ENCODE measurements around the gene GRK5. TPM values are rescaled to one million over a fixed set of nuclear protein-coding genes. Genes with fewer than 3 reads are reported as not detected.

Gene GRK5
- total RNA-seq, 1 experiment from 2014 or later: 1.2 TPM

GRCh38 chr10:119470920-119471702 is 263.7 kb downstream of the GRK5 start:
- Histone ChIP-seq H3K14ac (ENCODE audit: insufficient read depth, low read length) (no peak overlapping the region), H3T11ph (ENCODE audit: low read length) (no peak overlapping the region), H3K9me3 (ENCODE audit: control insufficient read depth, low read depth, low read length) (no peaks in the 10 kb centered on the region), H2BK5ac (ENCODE audit: insufficient read length, low read length) (no peak overlapping the region), H3K18ac (ENCODE audit: insufficient read length, low read depth, low read length) (no peak overlapping the region), H3K27me3 (ENCODE audit: insufficient read depth, low read length) (peaks cover 4% of the 10 kb centered on the region; the same call in 1 of the 2 replicates), H3K23ac (ENCODE audit: insufficient read length, low read depth, low read length) (no peak overlapping the region), H4K91ac (ENCODE audit: insufficient read length, low read depth, low read length) (no peak overlapping the region), H3K27ac (ENCODE audit: insufficient read length, low read depth, low read length) (no peak overlapping the region), H2BK120ac (ENCODE audit: low read depth, low read length, poor library complexity, severe bottlenecking) (no peak overlapping the region), H2AK5ac (ENCODE audit: insufficient read length, low read length) (no peak overlapping the region), H2BK20ac (ENCODE audit: low read depth, low read length, poor library complexity, severe bottlenecking) (no peak overlapping the region), H4K20me1 (ENCODE audit: control insufficient read depth, insufficient read depth, insufficient read length) (peaks cover 3% of the 10 kb centered on the region), H2AFZ (ENCODE audit: low read length) (no peak overlapping the region), H3K79me2 (ENCODE audit: insufficient read depth, low read length) (no peaks in the 10 kb centered on the region), H3K4me1 (ENCODE audit: insufficient read depth, low read length) (no peaks in the 10 kb centered on the region), H4K8ac (replicated peaks; ENCODE audit: insufficient read length, low read depth, low read length) (no peak overlapping the region), H3K9ac (ENCODE audit: extremely low read depth, insufficient read length, low read length) (no peak overlapping the region), H2BK12ac (ENCODE audit: insufficient read length, low read depth, low read length) (no peak overlapping the region), H3K56ac (ENCODE audit: insufficient read length, low read depth, low read length) (no peak overlapping the region), H2BK15ac (ENCODE audit: low read depth, low read length) (no peak overlapping the region), H3K4ac (ENCODE audit: low read depth, low read length) (no peak overlapping the region), H3K79me1 (ENCODE audit: insufficient read depth, low read depth, low read length, poor library complexity, severe bottlenecking) (no peaks in the 10 kb centered on the region), H3K4me2 (ENCODE audit: insufficient read depth, insufficient read length, low read length) (no peak overlapping the region), H3K23me2 (ENCODE audit: insufficient read length, low read depth, low read length, poor library complexity, severe bottlenecking) (no peaks in the 10 kb centered on the region), H4K5ac (ENCODE audit: insufficient read length, low read depth, low read length) (no peak overlapping the region)
- WGBS (ENCODE audit: extremely low coverage, insufficient read length, low lambda C conversion rate): no CpG with 5 or more reads among the region's 3 CpGs
- DNase-seq: no peak
- peaks cover 4 to 5% of the 10 kb centered on the region in 2 experiments; a peak in 4 of 5 replicates for H3K9me3 Mint-ChIP-seq
- no peaks in the 10 kb centered on the region; a peak in 1 of 7 replicates for H3K36me3 Mint-ChIP-seq (ENCODE audit: insufficient read depth in 1 of 3, low read depth in 3 of 3)
- no peak overlapping the region for H3K27ac Mint-ChIP-seq
- H3K27me3 Mint-ChIP-seq (ENCODE audit: low read depth): peaks cover 76% of the 10 kb centered on the region
- no peak for TF ChIP-seq CTCF (conservative IDR thresholded peaks at IDR 0.05)
- no peak overlapping the region for H3K4me3 Mint-ChIP-seq
- H3K4me1 Mint-ChIP-seq: no peaks in the 10 kb centered on the region

Measured in H9 (cell line).